Measurements from ENCODE around the gene PELI2.

Gene PELI2

DNA sequence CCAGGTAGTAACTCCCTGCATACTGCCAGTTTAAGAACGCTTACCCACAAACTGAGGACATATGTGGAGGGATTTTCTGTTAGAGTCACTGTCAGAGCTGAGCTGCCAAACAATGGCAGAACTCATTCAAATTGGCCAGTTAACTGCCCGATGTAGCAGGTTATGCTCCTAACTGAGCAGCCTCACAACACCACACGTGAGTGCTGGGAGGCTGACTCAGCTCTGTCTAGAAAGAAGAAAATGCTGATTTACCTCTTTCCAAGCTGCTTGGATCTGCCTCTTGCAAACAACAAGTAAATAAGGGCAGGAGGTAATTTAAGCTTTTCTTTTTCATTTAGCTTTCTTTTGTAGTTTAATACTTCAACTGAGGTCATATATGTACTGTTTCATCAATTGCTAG is 195.6 kb downstream of the PELI2 start (continued):
- TF ChIP-seq, protein P1, sequence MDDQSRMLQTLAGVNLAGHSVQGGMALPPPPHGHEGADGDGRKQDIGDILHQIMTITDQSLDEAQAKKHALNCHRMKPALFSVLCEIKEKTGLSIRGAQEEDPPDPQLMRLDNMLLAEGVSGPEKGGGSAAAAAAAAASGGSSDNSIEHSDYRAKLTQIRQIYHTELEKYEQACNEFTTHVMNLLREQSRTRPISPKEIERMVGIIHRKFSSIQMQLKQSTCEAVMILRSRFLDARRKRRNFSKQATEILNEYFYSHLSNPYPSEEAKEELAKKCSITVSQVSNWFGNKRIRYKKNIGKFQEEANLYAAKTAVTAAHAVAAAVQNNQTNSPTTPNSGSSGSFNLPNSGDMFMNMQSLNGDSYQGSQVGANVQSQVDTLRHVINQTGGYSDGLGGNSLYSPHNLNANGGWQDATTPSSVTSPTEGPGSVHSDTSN (CRISPR knock-in tag; IDR thresholded peaks at IDR 0.05), result no peak
- TF ChIP-seq SP7 (tag by site-specific recombination; IDR thresholded peaks at IDR 0.05) (no peak), ZNF747 (tag by site-specific recombination; IDR thresholded peaks at IDR 0.05) (no peak)

DNA sequence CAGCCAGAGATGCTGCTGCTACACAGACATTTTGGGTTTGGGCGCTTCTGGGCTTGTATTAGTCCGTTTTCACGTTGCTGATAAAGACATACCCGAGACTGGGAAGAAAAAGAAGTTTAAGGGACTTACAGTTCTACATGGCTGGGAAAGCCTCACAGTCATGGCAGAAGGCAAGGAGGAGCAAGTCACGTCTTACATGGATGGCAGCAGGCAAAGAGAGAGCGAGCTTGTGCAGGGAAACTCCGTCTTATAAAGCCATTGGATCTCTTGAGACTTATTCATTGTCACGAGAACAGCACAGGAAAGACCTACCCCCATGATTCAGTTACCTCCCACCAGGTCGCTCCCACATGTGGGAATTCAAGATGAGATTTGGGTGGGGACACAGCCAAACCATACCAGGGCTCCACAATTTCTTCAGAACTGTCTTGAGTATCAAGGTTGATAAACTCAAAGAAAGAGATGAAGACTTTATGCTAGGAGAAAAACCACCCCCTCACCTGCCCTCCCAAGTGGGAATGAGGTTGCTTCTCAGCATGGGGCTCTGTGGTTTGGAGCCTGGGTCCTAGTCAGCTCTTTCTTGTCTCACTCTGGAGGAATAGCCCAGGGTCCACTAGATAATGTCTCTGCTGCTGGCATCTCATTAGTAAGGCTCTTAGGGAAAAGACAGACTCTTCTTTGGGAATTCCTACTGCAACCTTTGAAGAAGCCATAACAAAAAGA is 200.3 kb downstream of the PELI2 start:
- H3K27ac ChIP-seq (ENCODE audit: extremely low read depth, low read depth, low read length), result no peak overlapping the region
- TF ChIP-seq MYNN (tag by site-specific recombination; IDR thresholded peaks at IDR 0.05; ENCODE audit: borderline replicate concordance), result no peak
- TF ChIP-seq ZNF560 (tag by site-specific recombination; IDR thresholded peaks at IDR 0.05; ENCODE audit: borderline replicate concordance), result no peak
- TF ChIP-seq, protein P2, sequence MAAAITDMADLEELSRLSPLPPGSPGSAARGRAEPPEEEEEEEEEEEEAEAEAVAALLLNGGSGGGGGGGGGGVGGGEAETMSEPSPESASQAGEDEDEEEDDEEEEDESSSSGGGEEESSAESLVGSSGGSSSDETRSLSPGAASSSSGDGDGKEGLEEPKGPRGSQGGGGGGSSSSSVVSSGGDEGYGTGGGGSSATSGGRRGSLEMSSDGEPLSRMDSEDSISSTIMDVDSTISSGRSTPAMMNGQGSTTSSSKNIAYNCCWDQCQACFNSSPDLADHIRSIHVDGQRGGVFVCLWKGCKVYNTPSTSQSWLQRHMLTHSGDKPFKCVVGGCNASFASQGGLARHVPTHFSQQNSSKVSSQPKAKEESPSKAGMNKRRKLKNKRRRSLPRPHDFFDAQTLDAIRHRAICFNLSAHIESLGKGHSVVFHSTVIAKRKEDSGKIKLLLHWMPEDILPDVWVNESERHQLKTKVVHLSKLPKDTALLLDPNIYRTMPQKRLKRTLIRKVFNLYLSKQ (tag by site-specific recombination; IDR thresholded peaks at IDR 0.05; ENCODE audit: borderline replicate concordance), result no peak
- no peak for TF ChIP-seq KLF9 (tag by site-specific recombination; IDR thresholded peaks at IDR 0.05; ENCODE audit: low read depth)
- no peak for TF ChIP-seq ZNF416 (tag by site-specific recombination; IDR thresholded peaks at IDR 0.05)
- no peaks in the 10 kb centered on the region for H3K9me3 ChIP-seq (ENCODE audit: control insufficient read depth, insufficient read depth, low read depth, low read length)
- H3K4me3 ChIP-seq (ENCODE audit: low read depth, low read length), result no peak overlapping the region
- no peaks in the 10 kb centered on the region for H3K36me3 ChIP-seq (ENCODE audit: control insufficient read depth in 2 of 2, insufficient read depth in 1 of 2, low read length in 2 of 2)
- ChIA-PET CTCF (no interaction called here), POLR2A (no interaction called here)
- H3K4me1 ChIP-seq (ENCODE audit: control insufficient read depth, insufficient read depth, low read length), result no peaks in the 10 kb centered on the region

DNA sequence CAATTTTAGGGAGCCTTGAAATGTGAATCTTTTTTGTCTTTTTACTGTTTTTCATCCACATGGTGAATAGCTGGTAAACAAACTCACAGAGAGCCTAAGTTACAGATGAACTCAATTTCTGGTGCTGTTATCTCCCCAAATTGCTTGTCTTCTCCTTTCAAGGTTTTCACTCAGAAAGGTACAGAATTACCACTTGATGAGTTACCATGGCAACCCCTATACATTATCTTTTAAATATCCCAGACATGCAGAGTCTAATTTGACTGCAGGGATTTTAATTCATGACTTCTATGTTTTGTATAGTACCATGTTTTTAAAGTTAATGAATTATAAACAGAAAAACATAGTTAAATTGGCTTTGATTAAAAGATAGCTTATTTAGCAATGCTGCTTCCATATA is 203.7 kb downstream of the PELI2 start:
- CTCF ChIA-PET, result interaction anchor here (1.3 kb wide), 1 partner anchor 18 kb away, joined by 4 read pairs; no protein-coding TSS in a partner anchor
- TF ChIP-seq ZNF423 (tag by site-specific recombination; IDR thresholded peaks at IDR 0.05) (no peak), ZBTB48 (tag by site-specific recombination; IDR thresholded peaks at IDR 0.05) (no peak), ZBTB8A (tag by site-specific recombination; IDR thresholded peaks at IDR 0.05) (no peak), ZNF792 (tag by site-specific recombination; IDR thresholded peaks at IDR 0.05) (no peak), ZNF24 (tag by site-specific recombination; IDR thresholded peaks at IDR 0.05) (no peak), ZNF670 (tag by site-specific recombination; IDR thresholded peaks at IDR 0.05; ENCODE audit: low read depth) (no peak), ZNF23 (tag by site-specific recombination; IDR thresholded peaks at IDR 0.05; ENCODE audit: borderline replicate concordance) (no peak), ZFP37 (tag by site-specific recombination; IDR thresholded peaks at IDR 0.05) (no peak), ZNF624 (tag by site-specific recombination; IDR thresholded peaks at IDR 0.05) (no peak), ZNF629 (tag by site-specific recombination; IDR thresholded peaks at IDR 0.05) (no peak), ZNF146 (tag by site-specific recombination; IDR thresholded peaks at IDR 0.05) (no peak), ZNF394 (tag by site-specific recombination; IDR thresholded peaks at IDR 0.05; ENCODE audit: borderline replicate concordance) (no peak)
- TF ChIP-seq, protein P3, sequence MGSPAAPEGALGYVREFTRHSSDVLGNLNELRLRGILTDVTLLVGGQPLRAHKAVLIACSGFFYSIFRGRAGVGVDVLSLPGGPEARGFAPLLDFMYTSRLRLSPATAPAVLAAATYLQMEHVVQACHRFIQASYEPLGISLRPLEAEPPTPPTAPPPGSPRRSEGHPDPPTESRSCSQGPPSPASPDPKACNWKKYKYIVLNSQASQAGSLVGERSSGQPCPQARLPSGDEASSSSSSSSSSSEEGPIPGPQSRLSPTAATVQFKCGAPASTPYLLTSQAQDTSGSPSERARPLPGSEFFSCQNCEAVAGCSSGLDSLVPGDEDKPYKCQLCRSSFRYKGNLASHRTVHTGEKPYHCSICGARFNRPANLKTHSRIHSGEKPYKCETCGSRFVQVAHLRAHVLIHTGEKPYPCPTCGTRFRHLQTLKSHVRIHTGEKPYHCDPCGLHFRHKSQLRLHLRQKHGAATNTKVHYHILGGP (tag by site-specific recombination; IDR thresholded peaks at IDR 0.05), result no peak
- TF ChIP-seq, protein P4, sequence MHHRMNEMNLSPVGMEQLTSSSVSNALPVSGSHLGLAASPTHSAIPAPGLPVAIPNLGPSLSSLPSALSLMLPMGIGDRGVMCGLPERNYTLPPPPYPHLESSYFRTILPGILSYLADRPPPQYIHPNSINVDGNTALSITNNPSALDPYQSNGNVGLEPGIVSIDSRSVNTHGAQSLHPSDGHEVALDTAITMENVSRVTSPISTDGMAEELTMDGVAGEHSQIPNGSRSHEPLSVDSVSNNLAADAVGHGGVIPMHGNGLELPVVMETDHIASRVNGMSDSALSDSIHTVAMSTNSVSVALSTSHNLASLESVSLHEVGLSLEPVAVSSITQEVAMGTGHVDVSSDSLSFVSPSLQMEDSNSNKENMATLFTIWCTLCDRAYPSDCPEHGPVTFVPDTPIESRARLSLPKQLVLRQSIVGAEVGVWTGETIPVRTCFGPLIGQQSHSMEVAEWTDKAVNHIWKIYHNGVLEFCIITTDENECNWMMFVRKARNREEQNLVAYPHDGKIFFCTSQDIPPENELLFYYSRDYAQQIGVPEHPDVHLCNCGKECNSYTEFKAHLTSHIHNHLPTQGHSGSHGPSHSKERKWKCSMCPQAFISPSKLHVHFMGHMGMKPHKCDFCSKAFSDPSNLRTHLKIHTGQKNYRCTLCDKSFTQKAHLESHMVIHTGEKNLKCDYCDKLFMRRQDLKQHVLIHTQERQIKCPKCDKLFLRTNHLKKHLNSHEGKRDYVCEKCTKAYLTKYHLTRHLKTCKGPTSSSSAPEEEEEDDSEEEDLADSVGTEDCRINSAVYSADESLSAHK (tag by site-specific recombination; IDR thresholded peaks at IDR 0.05), result no peak
- TF ChIP-seq, protein P5, sequence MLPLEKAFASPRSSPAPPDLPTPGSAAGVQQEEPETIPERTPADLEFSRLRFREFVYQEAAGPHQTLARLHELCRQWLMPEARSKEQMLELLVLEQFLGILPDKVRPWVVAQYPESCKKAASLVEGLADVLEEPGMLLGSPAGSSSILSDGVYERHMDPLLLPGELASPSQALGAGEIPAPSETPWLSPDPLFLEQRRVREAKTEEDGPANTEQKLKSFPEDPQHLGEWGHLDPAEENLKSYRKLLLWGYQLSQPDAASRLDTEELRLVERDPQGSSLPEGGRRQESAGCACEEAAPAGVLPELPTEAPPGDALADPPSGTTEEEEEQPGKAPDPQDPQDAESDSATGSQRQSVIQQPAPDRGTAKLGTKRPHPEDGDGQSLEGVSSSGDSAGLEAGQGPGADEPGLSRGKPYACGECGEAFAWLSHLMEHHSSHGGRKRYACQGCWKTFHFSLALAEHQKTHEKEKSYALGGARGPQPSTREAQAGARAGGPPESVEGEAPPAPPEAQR (tag by site-specific recombination; IDR thresholded peaks at IDR 0.05), result no peak
- TF ChIP-seq, protein P6, sequence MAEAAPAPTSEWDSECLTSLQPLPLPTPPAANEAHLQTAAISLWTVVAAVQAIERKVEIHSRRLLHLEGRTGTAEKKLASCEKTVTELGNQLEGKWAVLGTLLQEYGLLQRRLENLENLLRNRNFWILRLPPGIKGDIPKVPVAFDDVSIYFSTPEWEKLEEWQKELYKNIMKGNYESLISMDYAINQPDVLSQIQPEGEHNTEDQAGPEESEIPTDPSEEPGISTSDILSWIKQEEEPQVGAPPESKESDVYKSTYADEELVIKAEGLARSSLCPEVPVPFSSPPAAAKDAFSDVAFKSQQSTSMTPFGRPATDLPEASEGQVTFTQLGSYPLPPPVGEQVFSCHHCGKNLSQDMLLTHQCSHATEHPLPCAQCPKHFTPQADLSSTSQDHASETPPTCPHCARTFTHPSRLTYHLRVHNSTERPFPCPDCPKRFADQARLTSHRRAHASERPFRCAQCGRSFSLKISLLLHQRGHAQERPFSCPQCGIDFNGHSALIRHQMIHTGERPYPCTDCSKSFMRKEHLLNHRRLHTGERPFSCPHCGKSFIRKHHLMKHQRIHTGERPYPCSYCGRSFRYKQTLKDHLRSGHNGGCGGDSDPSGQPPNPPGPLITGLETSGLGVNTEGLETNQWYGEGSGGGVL (tag by site-specific recombination; IDR thresholded peaks at IDR 0.05), result no peak

More for the DNA sequence above, 203.7 kb downstream of the PELI2 start:
- Histone ChIP-seq H3K9me3 (ENCODE audit: control insufficient read depth, insufficient read depth, low read depth, low read length) (no peaks in the 10 kb centered on the region), H3K4me3 (ENCODE audit: low read depth, low read length) (no peak overlapping the region), H3K36me3 (ENCODE audit: control insufficient read depth in 2 of 2, insufficient read depth in 1 of 2, low read length in 2 of 2) (no peaks in the 10 kb centered on the region), H3K4me1 (ENCODE audit: control insufficient read depth, insufficient read depth, low read length) (no peaks in the 10 kb centered on the region), H3K27ac (ENCODE audit: extremely low read depth, low read depth, low read length) (no peak overlapping the region)
- POLR2A ChIA-PET, result no interaction called here
